Mucosa of descending colon (tissue), 3 donors: Measurements from ENCODE around the gene PRRC2B. TPM values are rescaled to one million over a fixed set of nuclear protein-coding genes. Genes with fewer than 3 reads are reported as not detected.
A peak's percentile ranks its signal among the peaks of the same experiment; 100 is the strongest.

Experiments used
- ATAC-seq: fragments of 200-7000 bp; cut with Tn5 transposase; one replicate; pipeline ENCODE4 v1.9.1; 2020; ENCODE audit warnings: mild to moderate bottlenecking, moderate library complexity
- DNase-seq, 3 donors: peaks; one replicate each; pipeline ENCODE4 v3.0.0-alpha.2; 2020
- H3K36me3 ChIP-seq: fragments of 200-600 bp; one replicate; pipeline ENCODE4 v1.8.0; 2021; ENCODE audit warnings: low read depth, mild to moderate bottlenecking
- H3K4me1 ChIP-seq: fragments of 200-600 bp; one replicate; pipeline ENCODE4 v1.8.0; 2021; ENCODE audit warnings: low read depth, mild to moderate bottlenecking
- H3K4me3 ChIP-seq: fragments of 200-600 bp; one replicate; pipeline ENCODE4 v1.8.0; 2021; ENCODE audit warnings: mild to moderate bottlenecking
- H3K9me3 ChIP-seq: fragments of 200-600 bp; one replicate; pipeline ENCODE4 v1.8.0; 2021; ENCODE audit warnings: mild to moderate bottlenecking
- intact Hi-C, 2 donors: fragments of 100-400 bp; cut with DNase I in 1 of 2; cut with micrococcal nuclease in 1 of 2; formaldehyde crosslinking; loops; one replicate each; pipeline versions ENCODE4 v1.11.0 to v1.11.1; 2022; cut with DNase I, micrococcal nuclease
- total RNA-seq, 3 donors: library from RNA; stranded (reverse); fragmentation: NEBNext Ultra II Directional in 2 of 3; extraction: Animal tissue kit (Norgen Biotek cat#: 25700) in 2 of 3; gene quantifications; one replicate each; pipeline versions ENCODE4 v1.2.1 to v1.2.4, GENCODE V29; 2021 to 2023
- TF ChIP-seq, protein P1 (sequence below): fragments of 200-600 bp; IDR thresholded peaks from one replicate; pipeline ENCODE4 v1.8.0; 2022; ENCODE audit warnings: antibody characterized with exemption, mild to moderate bottlenecking
- donor health status: DM: no; HTN: no; CAD: no; lungs with moderate emphysema.
- donor health status: DM: no; HTN: no; CAD: no.
- donor health status: DM: no; HTN: yes; CAD: no.

PRRC2B gene
- total RNA-seq, 3 donors from 2014 or later: 105 to 175 (median 113) TPM

GRCh38 chr9:131382850-131383729 lies 10.8 kb upstream of the PRRC2B start:
- intact Hi-C loops: no loop called here
- Histone ChIP-seq H3K4me1 (no peaks in the 10 kb centered on the region), H3K9me3 (no peaks in the 10 kb centered on the region), H3K4me3 (no peak overlapping the region), H3K36me3 (no peaks in the 10 kb centered on the region)
- TF ChIP-seq, protein P1, sequence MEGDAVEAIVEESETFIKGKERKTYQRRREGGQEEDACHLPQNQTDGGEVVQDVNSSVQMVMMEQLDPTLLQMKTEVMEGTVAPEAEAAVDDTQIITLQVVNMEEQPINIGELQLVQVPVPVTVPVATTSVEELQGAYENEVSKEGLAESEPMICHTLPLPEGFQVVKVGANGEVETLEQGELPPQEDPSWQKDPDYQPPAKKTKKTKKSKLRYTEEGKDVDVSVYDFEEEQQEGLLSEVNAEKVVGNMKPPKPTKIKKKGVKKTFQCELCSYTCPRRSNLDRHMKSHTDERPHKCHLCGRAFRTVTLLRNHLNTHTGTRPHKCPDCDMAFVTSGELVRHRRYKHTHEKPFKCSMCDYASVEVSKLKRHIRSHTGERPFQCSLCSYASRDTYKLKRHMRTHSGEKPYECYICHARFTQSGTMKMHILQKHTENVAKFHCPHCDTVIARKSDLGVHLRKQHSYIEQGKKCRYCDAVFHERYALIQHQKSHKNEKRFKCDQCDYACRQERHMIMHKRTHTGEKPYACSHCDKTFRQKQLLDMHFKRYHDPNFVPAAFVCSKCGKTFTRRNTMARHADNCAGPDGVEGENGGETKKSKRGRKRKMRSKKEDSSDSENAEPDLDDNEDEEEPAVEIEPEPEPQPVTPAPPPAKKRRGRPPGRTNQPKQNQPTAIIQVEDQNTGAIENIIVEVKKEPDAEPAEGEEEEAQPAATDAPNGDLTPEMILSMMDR: no peak
- ATAC-seq (peak; percentile 92), DNase-seq (no peak)

- no peak overlapping the region for H3K4me3 ChIP-seq
- no peaks in the 10 kb centered on the region for H3K36me3 ChIP-seq
- TF ChIP-seq, protein P1: no peak
- ATAC-seq: no peak
- no peaks in the 10 kb centered on the region for H3K9me3 ChIP-seq
- DNase-seq: no peak
- intact Hi-C loops: no loop called here
- H3K4me1 ChIP-seq: no peaks in the 10 kb centered on the region
These were observed 8.6 kb upstream of the PRRC2B start for GRCh38 chr9:131385296-131385695.

GRCh38 chr9:131386281-131386680 lies 7.6 kb upstream of the PRRC2B start:
- H3K4me3 ChIP-seq: no peak overlapping the region
- no peaks in the 10 kb centered on the region for H3K9me3 ChIP-seq
- H3K4me1 ChIP-seq: no peaks in the 10 kb centered on the region
- TF ChIP-seq, protein P1: no peak
- no peak for DNase-seq
- no peak for ATAC-seq
- no peaks in the 10 kb centered on the region for H3K36me3 ChIP-seq
- intact Hi-C loops: no loop called here

DNA sequence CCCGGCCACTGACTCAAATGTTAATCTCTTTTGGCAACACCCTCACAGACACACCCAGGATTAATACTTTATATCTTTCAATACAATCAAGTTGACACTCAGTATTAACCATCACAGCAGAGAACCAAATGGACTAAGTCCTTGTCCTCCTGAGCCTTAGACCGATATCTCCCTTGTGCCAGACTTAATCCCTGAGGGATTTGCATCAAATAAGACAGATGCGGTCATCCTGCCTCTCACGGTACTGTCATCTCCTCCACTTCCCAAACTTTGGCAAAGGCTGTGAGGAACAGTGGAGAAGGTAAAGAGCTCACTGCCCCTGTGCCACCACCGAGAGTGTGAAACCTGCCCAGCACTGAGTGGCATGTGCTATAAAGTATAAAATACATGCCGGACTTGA lies 6.5 kb upstream of the PRRC2B start:
- H3K9me3 ChIP-seq: no peaks in the 10 kb centered on the region
- intact Hi-C loops: no loop called here
- TF ChIP-seq, protein P1: no peak
- no peak overlapping the region for H3K4me3 ChIP-seq
- no peak for ATAC-seq
- no peak for DNase-seq
- no peaks in the 10 kb centered on the region for H3K36me3 ChIP-seq
- H3K4me1 ChIP-seq: no peaks in the 10 kb centered on the region

GRCh38 chr9:131391020-131391419 lies 2.9 kb upstream of the PRRC2B start:
- no peaks in the 10 kb centered on the region for H3K9me3 ChIP-seq
- H3K4me1 ChIP-seq: peaks cover 11% of the 10 kb centered on the region
- no peaks in the 10 kb centered on the region for H3K36me3 ChIP-seq
- DNase-seq (no peak), ATAC-seq (no peak)
- H3K4me3 ChIP-seq: no peak overlapping the region
- TF ChIP-seq, protein P1: no peak
- intact Hi-C loops: no loop called here
